Trophoblast cell (in vitro differentiated cells and primary cell): ENCODE measurements around the gene CYB561.

ENCODE experiments used
- DNase-seq, 2 donors: peaks; one replicate each; pipeline ENCODE4 v3.0.0-alpha.2; 2016
- H2AFZ ChIP-seq: 2 replicates; pipeline ENCODE4 v1.6.1; 2013; ENCODE audit warnings: low read length, moderate library complexity, mild to moderate bottlenecking; ENCODE audit not compliant: insufficient read depth, poor library complexity
- H2AK5ac ChIP-seq: 2 replicates; pipeline ENCODE4 v1.6.1; 2013; ENCODE audit warnings: mild to moderate bottlenecking, low read length
- H2BK120ac ChIP-seq: 2 replicates; pipeline ENCODE4 v1.6.1; 2013; ENCODE audit warnings: low read length, mild to moderate bottlenecking, moderate library complexity; ENCODE audit not compliant: insufficient read depth, poor library complexity
- H2BK12ac ChIP-seq: 2 replicates; pipeline ENCODE4 v1.6.1; 2013; ENCODE audit warnings: mild to moderate bottlenecking, low read length, moderate library complexity
- H2BK5ac ChIP-seq: 2 replicates; pipeline ENCODE4 v1.6.1; 2013; ENCODE audit warnings: low read length, low read depth, moderate library complexity, mild to moderate bottlenecking; ENCODE audit not compliant: poor library complexity
- H3K14ac ChIP-seq: 2 replicates; pipeline ENCODE4 v1.6.1; 2013; ENCODE audit warnings: mild to moderate bottlenecking, low read length
- H3K18ac ChIP-seq: 2 replicates; pipeline ENCODE4 v1.6.1; 2013; ENCODE audit warnings: mild to moderate bottlenecking, low read length
- H3K23ac ChIP-seq: 2 replicates; pipeline ENCODE4 v1.6.1; 2013; ENCODE audit warnings: low read length
- H3K27ac ChIP-seq: 2 replicates; pipeline ENCODE4 v1.5.1; 2013; ENCODE audit warnings: low read depth, mild to moderate bottlenecking, inconsistent platforms, low read length, moderate library complexity
- H3K27me3 ChIP-seq: 2 replicates; pipeline ENCODE4 v1.6.1; 2013; ENCODE audit warnings: inconsistent platforms, mild to moderate bottlenecking, low read length, moderate library complexity; ENCODE audit not compliant: insufficient read depth
- H3K36me3 ChIP-seq, 2 experiments: 1 replicate in 1 of 2; 2 replicates in 1 of 2; pipeline ENCODE4 v1.6.1; 2013; ENCODE audit warnings: low read length in 2 of 2, mild to moderate bottlenecking in 2 of 2, moderate library complexity in 1 of 2; ENCODE audit not compliant: insufficient read depth in 2 of 2, control insufficient read depth in 1 of 2
- H3K4ac ChIP-seq: 2 replicates; pipeline ENCODE4 v1.6.1; 2013; ENCODE audit warnings: low read depth, mild to moderate bottlenecking, low read length, moderate library complexity
- H3K4me1 ChIP-seq, 2 experiments: 1 replicate in 1 of 2; 2 replicates in 1 of 2; pipeline ENCODE4 v1.6.1; 2013; ENCODE audit warnings: low read length in 2 of 2, mild to moderate bottlenecking in 2 of 2, moderate library complexity in 1 of 2; ENCODE audit not compliant: insufficient read depth in 2 of 2, control insufficient read depth in 1 of 2
- H3K4me2 ChIP-seq: 2 replicates; pipeline ENCODE4 v1.6.1; 2013; ENCODE audit warnings: inconsistent platforms, mild to moderate bottlenecking, low read length, moderate library complexity
- H3K4me3 ChIP-seq: 2 replicates; pipeline ENCODE4 v1.5.1; 2013; ENCODE audit warnings: mild to moderate bottlenecking, low read depth, low read length, inconsistent platforms
- H3K79me1 ChIP-seq: one replicate; pipeline ENCODE4 v1.6.1; 2013; ENCODE audit warnings: low read length
- H3K79me2 ChIP-seq: 2 replicates; pipeline ENCODE4 v1.6.1; 2013; ENCODE audit warnings: low read length, mild to moderate bottlenecking; ENCODE audit not compliant: control insufficient read depth, insufficient read depth, poor library complexity
- H3K9ac ChIP-seq: 2 replicates; pipeline ENCODE4 v1.6.1; 2013; ENCODE audit warnings: mild to moderate bottlenecking, low read length
- H3K9me3 ChIP-seq: 2 replicates; pipeline ENCODE4 v1.6.1; 2013; ENCODE audit warnings: low read depth, mild to moderate bottlenecking, control low read depth, inconsistent platforms, low read length; ENCODE audit not compliant: insufficient read depth
- H4K12ac ChIP-seq: 2 replicates; pipeline ENCODE4 v1.6.1; 2013; ENCODE audit warnings: low read depth, mild to moderate bottlenecking, low read length, moderate library complexity
- H4K8ac ChIP-seq: 2 replicates; pipeline ENCODE4 v1.6.1; 2013; ENCODE audit warnings: low read depth, mild to moderate bottlenecking, low read length, moderate library complexity
- H4K91ac ChIP-seq: one replicate; pipeline ENCODE4 v1.6.1; 2013; ENCODE audit warnings: low read depth, mild to moderate bottlenecking, low read length, moderate library complexity
- WGBS: extraction: QIAGEN DNeasy Blood & Tissue Kit; methylation state at CpG from one replicate; pipeline ENCODE4 v1.1.7; 2013; ENCODE audit warnings: missing lambda C conversion rate; ENCODE audit not compliant: insufficient read length, insufficient coverage; ENCODE audit errors: extremely low coverage; 5-methylcytosine and 5-hydroxymethylcytosine counted together

The CYB561 gene

GRCh38 chr17:63399316-63399715 is 46.8 kb downstream of the CYB561 start:
- Histone ChIP-seq H3K23ac (no peak overlapping the region), H2BK12ac (no peak overlapping the region), H3K79me1 (no peaks in the 10 kb centered on the region), H3K27ac (no peak overlapping the region), H3K4me1 (no peaks in the 10 kb centered on the region), H3K4me2 (no peak overlapping the region), H3K27me3 (no peaks in the 10 kb centered on the region), H3K36me3 (peaks cover 16 to 46% of the 10 kb centered on the region in 2 experiments), H2AK5ac (no peak overlapping the region), H3K79me2 (no peaks in the 10 kb centered on the region), H2AFZ (no peak overlapping the region), H3K9me3 (no peaks in the 10 kb centered on the region), H3K18ac (no peak overlapping the region), H4K8ac (no peak overlapping the region), H4K91ac (no peak overlapping the region), H2BK120ac (no peak overlapping the region), H3K4ac (no peak overlapping the region), H3K14ac (no peak overlapping the region), H4K12ac (no peak overlapping the region), H2BK5ac (no peak overlapping the region), H3K9ac (no peak overlapping the region), H3K4me3 (no peak overlapping the region)
- no peak for DNase-seq
- WGBS = no CpG with 5 or more reads among the region's 3 CpGs

GRCh38 chr17:63398680-63399079 is 47.4 kb downstream of the CYB561 start:
- no peak overlapping the region for H2AK5ac ChIP-seq
- H4K8ac ChIP-seq = no peak overlapping the region
- H2AFZ ChIP-seq = no peak overlapping the region
- no peaks in the 10 kb centered on the region for H3K4me1 ChIP-seq
- H3K27ac ChIP-seq = no peak overlapping the region
- no peak for DNase-seq
- no peak overlapping the region for H3K4ac ChIP-seq
- H3K79me1 ChIP-seq = no peaks in the 10 kb centered on the region
- no peaks in the 10 kb centered on the region for H3K79me2 ChIP-seq
- H4K91ac ChIP-seq = no peak overlapping the region
- no peak overlapping the region for H3K4me2 ChIP-seq
- peaks cover 16 to 46% of the 10 kb centered on the region in 2 experiments for H3K36me3 ChIP-seq
- WGBS = no CpG with 5 or more reads among the region's 4 CpGs
- no peak overlapping the region for H3K23ac ChIP-seq
- no peak overlapping the region for H3K4me3 ChIP-seq
- H4K12ac ChIP-seq = no peak overlapping the region
- H3K14ac ChIP-seq = no peak overlapping the region
- no peak overlapping the region for H3K9ac ChIP-seq
- H3K9me3 ChIP-seq = no peaks in the 10 kb centered on the region
- no peak overlapping the region for H3K18ac ChIP-seq
- no peak overlapping the region for H2BK120ac ChIP-seq
- no peak overlapping the region for H2BK12ac ChIP-seq
- H3K27me3 ChIP-seq = no peaks in the 10 kb centered on the region
- H2BK5ac ChIP-seq = no peak overlapping the region

- H3K27me3 ChIP-seq = no peaks in the 10 kb centered on the region
Measured at GRCh38 chr17:63395075-63395805, 50.9 kb downstream of the CYB561 start.

GRCh38 chr17:63390090-63390489 is 56.0 kb downstream of the CYB561 start:
- Histone ChIP-seq H3K14ac (no peak overlapping the region), H3K9ac (no peak overlapping the region), H3K4me2 (no peak overlapping the region), H3K79me1 (no peaks in the 10 kb centered on the region), H4K8ac (no peak overlapping the region), H2BK120ac (no peak overlapping the region), H3K4me1 (no peaks in the 10 kb centered on the region), H3K27me3 (no peaks in the 10 kb centered on the region), H3K9me3 (no peaks in the 10 kb centered on the region), H3K4me3 (no peak overlapping the region), H3K18ac (no peak overlapping the region), H3K4ac (no peak overlapping the region), H2BK5ac (no peak overlapping the region), H2AK5ac (no peak overlapping the region), H2AFZ (no peak overlapping the region), H2BK12ac (no peak overlapping the region), H4K91ac (no peak overlapping the region), H3K23ac (no peak overlapping the region), H3K36me3 (peaks cover 10 to 30% of the 10 kb centered on the region in 2 experiments), H4K12ac (no peak overlapping the region), H3K79me2 (no peaks in the 10 kb centered on the region), H3K27ac (no peak overlapping the region)
- WGBS = no CpG with 5 or more reads among the region's 5 CpGs
- no peak for DNase-seq

More at GRCh38 chr17:63395075-63395805, 50.9 kb downstream of the CYB561 start:
- Histone ChIP-seq H3K4me3 (no peak overlapping the region), H3K9ac (no peak overlapping the region), H2BK120ac (no peak overlapping the region), H3K36me3 (peaks cover 17 to 46% of the 10 kb centered on the region in 2 experiments), H4K8ac (no peak overlapping the region), H3K23ac (no peak overlapping the region), H3K79me2 (no peaks in the 10 kb centered on the region), H3K18ac (no peak overlapping the region), H4K91ac (no peak overlapping the region), H2AFZ (no peak overlapping the region), H3K4ac (no peak overlapping the region), H2BK5ac (no peak overlapping the region), H3K27ac (no peak overlapping the region), H3K4me2 (no peak overlapping the region), H4K12ac (no peak overlapping the region), H2AK5ac (no peak overlapping the region), H3K79me1 (no peaks in the 10 kb centered on the region), H3K14ac (no peak overlapping the region), H3K9me3 (no peaks in the 10 kb centered on the region), H2BK12ac (no peak overlapping the region), H3K4me1 (no peaks in the 10 kb centered on the region)
- WGBS = no CpG with 5 or more reads among the region's 6 CpGs
- no peak for DNase-seq
